SK-N-SH (cell line): ENCODE data around the gene PYGM. TPM values are rescaled to one million over a fixed set of nuclear protein-coding genes. Genes with fewer than 3 reads are reported as not detected.

Experiments used
- CTCF ChIA-PET: fragments of 300-600, 350-600 bp; formaldehyde crosslinking; extraction: SDS; loops from one replicate; lab custom pipeline; 2021; lab: Yijun Ruan, JAX
- POLR2A ChIA-PET: fragments of 350-600 bp; sonication (Branson Sonifier 250); formaldehyde crosslinking; extraction: SDS; loops from one replicate; lab custom pipeline; 2020; ENCODE audit warnings: antibody characterized with exemption, inconsistent platforms; lab: Yijun Ruan, JAX
- DNase-seq: peaks from one replicate; pipeline ENCODE4 v3.0.0; 2012
- H2AFZ ChIP-seq: fragments of 200-600 bp; sonication (generic); 2 replicates; pipeline ENCODE4 v1.8.1; 2016; ENCODE audit warnings: antibody characterized with exemption, mild to moderate bottlenecking, low read depth
- H3F3A ChIP-seq: fragments of 200-600 bp; sonication (generic); replicated peaks from 2 replicates; pipeline ENCODE3; 2016; ENCODE audit warnings: antibody characterized with exemption, mild to moderate bottlenecking; ENCODE audit not compliant: insufficient read depth
- H3K27ac ChIP-seq, 2 experiments: fragments of 200-500 bp in 1 of 2; fragments of 200-600 bp in 1 of 2; sonication (Bioruptor generic) in 1 of 2; sonication (generic), shearing (Covaris generic) in 1 of 2; 2 replicates each; pipeline versions ENCODE4 v1.5.1 to v1.6.1; 2014 to 2016; ENCODE audit warnings: low read depth in 2 of 2, inconsistent platforms in 1 of 2, low read length in 1 of 2, mild to moderate bottlenecking in 1 of 2, mixed read lengths in 1 of 2
- H3K27me3 ChIP-seq: fragments of 200-600 bp; sonication (generic), shearing (Covaris generic); 2 replicates; pipeline ENCODE4 v1.6.1; 2016; ENCODE audit warnings: mixed run types; ENCODE audit not compliant: insufficient read depth
- H3K36me3 ChIP-seq, 2 experiments: fragments of 200-500 bp in 1 of 2; fragments of 200-600 bp in 1 of 2; sonication (Bioruptor generic) in 1 of 2; sonication (generic) in 1 of 2; replicated peaks in 1 of 2; 2 replicates each; pipeline versions ENCODE3 to v1.5.1; 2014 to 2016; ENCODE audit warnings: low read length in 1 of 2, mild to moderate bottlenecking in 1 of 2; ENCODE audit not compliant: insufficient read depth in 2 of 2, control insufficient read depth in 1 of 2
- H3K4me1 ChIP-seq, 2 experiments: fragments of 200-500 bp in 1 of 2; fragments of 200-600 bp in 1 of 2; sonication (Bioruptor generic) in 1 of 2; sonication (generic), shearing (Covaris generic) in 1 of 2; 2 replicates each; pipeline versions ENCODE4 v1.5.1 to v1.6.1; 2014 to 2016; ENCODE audit warnings: low read depth in 1 of 2, low read length in 1 of 2, mixed run types in 1 of 2; ENCODE audit not compliant: insufficient read depth in 2 of 2, control insufficient read depth in 1 of 2
- H3K4me2 ChIP-seq: fragments of 200-600 bp; sonication (generic), shearing (Covaris generic); 2 replicates; pipeline ENCODE4 v1.6.1; 2017; ENCODE audit warnings: mixed run types
- H3K4me3 ChIP-seq, 2 experiments: fragments of 200-500 bp in 1 of 2; fragments of 200-600 bp in 1 of 2; sonication (Bioruptor generic) in 1 of 2; sonication (generic), shearing (Covaris generic) in 1 of 2; 2 replicates each; pipeline versions ENCODE4 v1.5.1 to v1.8.1; 2014 to 2016; ENCODE audit warnings: low read depth in 2 of 2, inconsistent platforms in 1 of 2, low read length in 1 of 2, mild to moderate bottlenecking in 1 of 2, mixed read lengths in 1 of 2, moderate library complexity in 1 of 2
- H3K79me2 ChIP-seq: fragments of 200-600 bp; sonication (generic); 2 replicates; pipeline ENCODE4 v1.8.1; 2017; ENCODE audit warnings: mild to moderate bottlenecking; ENCODE audit not compliant: insufficient read depth
- H3K9ac ChIP-seq: fragments of 200-600 bp; sonication (generic); 2 replicates; pipeline ENCODE4 v1.6.1; 2017; ENCODE audit warnings: mixed run types
- H3K9me2 ChIP-seq: fragments of 200-600 bp; sonication (generic); 2 replicates; pipeline ENCODE4 v1.6.1; 2017; ENCODE audit warnings: mixed run types
- H3K9me3 ChIP-seq: fragments of 200-600 bp; sonication (generic); 2 replicates; pipeline ENCODE4 v1.6.1; 2017; ENCODE audit warnings: mixed run types, mild to moderate bottlenecking, moderate library complexity
- H4K20me1 ChIP-seq: fragments of 200-600 bp; sonication (generic); 2 replicates; pipeline ENCODE4 v1.6.1; 2017; ENCODE audit warnings: mild to moderate bottlenecking, mixed run types; ENCODE audit not compliant: insufficient read depth
- EP300 ChIP-seq, 2 experiments: IDR thresholded peaks; 2 replicates each; pipeline versions ENCODE4 v1.4.0 to v1.6.1; 2012; ENCODE audit warnings: borderline replicate concordance in 1 of 2, low read depth in 1 of 2, low read length in 1 of 2
- FOSL2 ChIP-seq: IDR thresholded peaks from 2 replicates; pipeline ENCODE4 v1.4.0; 2012; ENCODE audit warnings: low read depth, mild to moderate bottlenecking, moderate library complexity, borderline replicate concordance
- FOXM1 ChIP-seq: IDR thresholded peaks from 2 replicates; pipeline ENCODE4 v1.4.0; 2012; ENCODE audit warnings: low read depth, mild to moderate bottlenecking
- GABPA ChIP-seq: IDR thresholded peaks from 2 replicates; pipeline ENCODE4 v1.4.0; 2012; ENCODE audit warnings: low read depth, mild to moderate bottlenecking
- GATA2 ChIP-seq: sonication (generic); formaldehyde crosslinking; IDR thresholded peaks from 2 replicates; pipeline ENCODE4 v1.5.0; 2020; ENCODE audit warnings: mild to moderate bottlenecking, missing genetic modification reagents
- MAX ChIP-seq: IDR thresholded peaks from 2 replicates; pipeline ENCODE4 v1.4.0; 2012; ENCODE audit warnings: low read depth
- MEF2A ChIP-seq: IDR thresholded peaks from 2 replicates; pipeline ENCODE4 v1.4.0; 2012; ENCODE audit warnings: low read depth, borderline replicate concordance
- MXI1 ChIP-seq: IDR thresholded peaks from 2 replicates; pipeline ENCODE4 v1.6.1; 2012; ENCODE audit warnings: mild to moderate bottlenecking, low read depth, low read length, improper control_type of control experiment
- NFIC ChIP-seq: IDR thresholded peaks from 2 replicates; pipeline ENCODE4 v1.4.0; 2012; ENCODE audit warnings: borderline replicate concordance
- NRF1 ChIP-seq: IDR thresholded peaks from 2 replicates; pipeline ENCODE4 v1.6.1; 2012; ENCODE audit warnings: low read depth, mild to moderate bottlenecking, low read length
- POLR2AphosphoS5 ChIP-seq: IDR thresholded peaks from 2 replicates; pipeline ENCODE4 v1.6.1; 2012; ENCODE audit warnings: low read depth, low read length
- RAD21 ChIP-seq: IDR thresholded peaks from 2 replicates; pipeline ENCODE4 v1.6.1; 2012; ENCODE audit warnings: mild to moderate bottlenecking, low read length
- RXRA ChIP-seq: IDR thresholded peaks from 2 replicates; pipeline ENCODE4 v1.4.0; 2012; ENCODE audit warnings: low read depth, mild to moderate bottlenecking, borderline replicate concordance
- SIN3A ChIP-seq: IDR thresholded peaks from 2 replicates; pipeline ENCODE4 v1.6.1; 2012; ENCODE audit warnings: low read depth, mild to moderate bottlenecking, low read length, moderate library complexity, borderline replicate concordance
- SMC3 ChIP-seq: IDR thresholded peaks from 2 replicates; pipeline ENCODE4 v1.6.1; 2012; ENCODE audit warnings: low read depth, low read length, improper control_type of control experiment
- TAF1 ChIP-seq: IDR thresholded peaks from 2 replicates; pipeline ENCODE4 v1.6.1; 2012; ENCODE audit warnings: low read depth, mild to moderate bottlenecking, low read length, moderate library complexity, borderline replicate concordance
- USF1 ChIP-seq: IDR thresholded peaks from 2 replicates; pipeline ENCODE4 v1.4.0; 2012; ENCODE audit warnings: low read depth, borderline replicate concordance
- WGBS: methylation state at CpG from one replicate; pipeline ENCODE4 v1.1.6; 2017; ENCODE audit warnings: low lambda C conversion rate; 5-methylcytosine and 5-hydroxymethylcytosine counted together
- polyA plus RNA-seq, 3 experiments: library from polyadenylated mRNA; depleted of rRNA; stranded (reverse); fragments of >200 nt; gene quantifications; 2 replicates each; pipeline ENCODE4 v1.2.3, GENCODE V29; 2012
- TF ChIP-seq, protein P1 (sequence below): fragments of 200-600 bp; sonication (generic); IDR thresholded peaks from 2 replicates; pipeline ENCODE4 v1.6.1; 2017; ENCODE audit warnings: antibody characterized with exemption, mild to moderate bottlenecking, moderate library complexity
- TF ChIP-seq, protein P2 (sequence below): fragments of 150-350 bp; IDR thresholded peaks from 2 replicates; pipeline ENCODE4 v1.6.1; 2016; ENCODE audit warnings: mild to moderate bottlenecking, low read depth, low read length
- TF ChIP-seq, protein P3 (sequence below): fragments of 150-350 bp; IDR thresholded peaks from 2 replicates; pipeline ENCODE4 v1.6.1; 2017; ENCODE audit warnings: antibody characterized with exemption, low read length, low read depth, borderline replicate concordance
- TF ChIP-seq, protein P4 (sequence below): IDR thresholded peaks from 2 replicates; pipeline ENCODE4 v1.6.1; 2012; ENCODE audit warnings: mild to moderate bottlenecking, low read depth, low read length, moderate library complexity

The PYGM gene
- polyA plus RNA-seq, 1 of the 3 experiments (the other 2 are of a cell fraction): 0.08 TPM

- H3K9ac ChIP-seq: no peak overlapping the region
- no peak overlapping the region for H3K4me2 ChIP-seq
- peaks cover 54% of the 10 kb centered on the region for H3F3A ChIP-seq
- H3K79me2 ChIP-seq: peaks cover 62% of the 10 kb centered on the region
- ChIA-PET POLR2A (no interaction called here), CTCF (interaction anchor here (0.6 to 4.4 kb wide), 26 partner anchors 8 to 1062 kb away, joined by 3 to 47 read pairs (median 4); partner anchors contain the start of genes PYGM, RASGRP2 and SF1)
- no peak overlapping the region; a peak in 1 of 4 replicates for H3K27ac ChIP-seq
- peaks cover 76 to 96% of the 10 kb centered on the region in 2 experiments for H3K36me3 ChIP-seq
- H3K4me1 ChIP-seq: peaks cover 11 to 19% of the 10 kb centered on the region in 2 experiments; a peak in 3 of 4 replicates
- H3K27me3 ChIP-seq: no peaks in the 10 kb centered on the region
- H3K4me3 ChIP-seq: no peak overlapping the region; a peak in 1 of 4 replicates
- peak; percentile 76 for DNase-seq
- peaks cover 88% of the 10 kb centered on the region for H4K20me1 ChIP-seq
- no peaks in the 10 kb centered on the region for H3K9me2 ChIP-seq
- 58% methylated on average over 15 of the region's 19 CpGs for WGBS
- H3K9me3 ChIP-seq: no peaks in the 10 kb centered on the region
- TF ChIP-seq MAX: no peak
- TF ChIP-seq MEF2A: no peak
- TF ChIP-seq NRF1: no peak
- no peak for TF ChIP-seq RXRA
- no peak for TF ChIP-seq GATA2 (CRISPR knock-in tag)
- TF ChIP-seq TAF1: no peak
- TF ChIP-seq, protein P1, sequence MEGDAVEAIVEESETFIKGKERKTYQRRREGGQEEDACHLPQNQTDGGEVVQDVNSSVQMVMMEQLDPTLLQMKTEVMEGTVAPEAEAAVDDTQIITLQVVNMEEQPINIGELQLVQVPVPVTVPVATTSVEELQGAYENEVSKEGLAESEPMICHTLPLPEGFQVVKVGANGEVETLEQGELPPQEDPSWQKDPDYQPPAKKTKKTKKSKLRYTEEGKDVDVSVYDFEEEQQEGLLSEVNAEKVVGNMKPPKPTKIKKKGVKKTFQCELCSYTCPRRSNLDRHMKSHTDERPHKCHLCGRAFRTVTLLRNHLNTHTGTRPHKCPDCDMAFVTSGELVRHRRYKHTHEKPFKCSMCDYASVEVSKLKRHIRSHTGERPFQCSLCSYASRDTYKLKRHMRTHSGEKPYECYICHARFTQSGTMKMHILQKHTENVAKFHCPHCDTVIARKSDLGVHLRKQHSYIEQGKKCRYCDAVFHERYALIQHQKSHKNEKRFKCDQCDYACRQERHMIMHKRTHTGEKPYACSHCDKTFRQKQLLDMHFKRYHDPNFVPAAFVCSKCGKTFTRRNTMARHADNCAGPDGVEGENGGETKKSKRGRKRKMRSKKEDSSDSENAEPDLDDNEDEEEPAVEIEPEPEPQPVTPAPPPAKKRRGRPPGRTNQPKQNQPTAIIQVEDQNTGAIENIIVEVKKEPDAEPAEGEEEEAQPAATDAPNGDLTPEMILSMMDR: peak; percentile 83
- TF ChIP-seq, protein P2, sequence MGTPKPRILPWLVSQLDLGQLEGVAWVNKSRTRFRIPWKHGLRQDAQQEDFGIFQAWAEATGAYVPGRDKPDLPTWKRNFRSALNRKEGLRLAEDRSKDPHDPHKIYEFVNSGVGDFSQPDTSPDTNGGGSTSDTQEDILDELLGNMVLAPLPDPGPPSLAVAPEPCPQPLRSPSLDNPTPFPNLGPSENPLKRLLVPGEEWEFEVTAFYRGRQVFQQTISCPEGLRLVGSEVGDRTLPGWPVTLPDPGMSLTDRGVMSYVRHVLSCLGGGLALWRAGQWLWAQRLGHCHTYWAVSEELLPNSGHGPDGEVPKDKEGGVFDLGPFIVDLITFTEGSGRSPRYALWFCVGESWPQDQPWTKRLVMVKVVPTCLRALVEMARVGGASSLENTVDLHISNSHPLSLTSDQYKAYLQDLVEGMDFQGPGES: no peak
- TF ChIP-seq NFIC: no peak
- TF ChIP-seq, protein P3, sequence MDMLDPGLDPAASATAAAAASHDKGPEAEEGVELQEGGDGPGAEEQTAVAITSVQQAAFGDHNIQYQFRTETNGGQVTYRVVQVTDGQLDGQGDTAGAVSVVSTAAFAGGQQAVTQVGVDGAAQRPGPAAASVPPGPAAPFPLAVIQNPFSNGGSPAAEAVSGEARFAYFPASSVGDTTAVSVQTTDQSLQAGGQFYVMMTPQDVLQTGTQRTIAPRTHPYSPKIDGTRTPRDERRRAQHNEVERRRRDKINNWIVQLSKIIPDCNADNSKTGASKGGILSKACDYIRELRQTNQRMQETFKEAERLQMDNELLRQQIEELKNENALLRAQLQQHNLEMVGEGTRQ: no peak
- TF ChIP-seq MXI1: no peak
- TF ChIP-seq EP300 (IDR thresholded peaks at IDR 0.05; ENCODE audit: borderline replicate concordance in 1 of 2, low read depth in 1 of 2, low read length in 1 of 2): no peak
- no peak for TF ChIP-seq POLR2AphosphoS5
- TF ChIP-seq USF1: no peak
- TF ChIP-seq, protein P4, sequence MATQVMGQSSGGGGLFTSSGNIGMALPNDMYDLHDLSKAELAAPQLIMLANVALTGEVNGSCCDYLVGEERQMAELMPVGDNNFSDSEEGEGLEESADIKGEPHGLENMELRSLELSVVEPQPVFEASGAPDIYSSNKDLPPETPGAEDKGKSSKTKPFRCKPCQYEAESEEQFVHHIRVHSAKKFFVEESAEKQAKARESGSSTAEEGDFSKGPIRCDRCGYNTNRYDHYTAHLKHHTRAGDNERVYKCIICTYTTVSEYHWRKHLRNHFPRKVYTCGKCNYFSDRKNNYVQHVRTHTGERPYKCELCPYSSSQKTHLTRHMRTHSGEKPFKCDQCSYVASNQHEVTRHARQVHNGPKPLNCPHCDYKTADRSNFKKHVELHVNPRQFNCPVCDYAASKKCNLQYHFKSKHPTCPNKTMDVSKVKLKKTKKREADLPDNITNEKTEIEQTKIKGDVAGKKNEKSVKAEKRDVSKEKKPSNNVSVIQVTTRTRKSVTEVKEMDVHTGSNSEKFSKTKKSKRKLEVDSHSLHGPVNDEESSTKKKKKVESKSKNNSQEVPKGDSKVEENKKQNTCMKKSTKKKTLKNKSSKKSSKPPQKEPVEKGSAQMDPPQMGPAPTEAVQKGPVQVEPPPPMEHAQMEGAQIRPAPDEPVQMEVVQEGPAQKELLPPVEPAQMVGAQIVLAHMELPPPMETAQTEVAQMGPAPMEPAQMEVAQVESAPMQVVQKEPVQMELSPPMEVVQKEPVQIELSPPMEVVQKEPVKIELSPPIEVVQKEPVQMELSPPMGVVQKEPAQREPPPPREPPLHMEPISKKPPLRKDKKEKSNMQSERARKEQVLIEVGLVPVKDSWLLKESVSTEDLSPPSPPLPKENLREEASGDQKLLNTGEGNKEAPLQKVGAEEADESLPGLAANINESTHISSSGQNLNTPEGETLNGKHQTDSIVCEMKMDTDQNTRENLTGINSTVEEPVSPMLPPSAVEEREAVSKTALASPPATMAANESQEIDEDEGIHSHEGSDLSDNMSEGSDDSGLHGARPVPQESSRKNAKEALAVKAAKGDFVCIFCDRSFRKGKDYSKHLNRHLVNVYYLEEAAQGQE: no peak
- peak; percentile 45 for TF ChIP-seq RAD21
- peak; percentile 46 for TF ChIP-seq SMC3
- no peak for TF ChIP-seq FOXM1
- TF ChIP-seq GABPA: no peak
- TF ChIP-seq SIN3A: no peak
- TF ChIP-seq FOSL2: no peak
- H2AFZ ChIP-seq: no peak overlapping the region
Observed at GRCh38 chr11:64767344-64768299, 7.8 kb upstream of the PYGM start.
